Caco-2 (cell line): ENCODE results near the gene AKAP6. TPM values are rescaled to one million over a fixed set of nuclear protein-coding genes. Genes with fewer than 3 reads are reported as not detected.

Source experiments
- BruUV-seq: library from RNA; stranded (reverse); fragments of 400-500 nt; replicated peaks from 2 replicates; lab custom pipeline; 2021; lab: Mats Ljungman, UMichigan
- CTCF ChIA-PET: fragments of 300-600 bp; sonication (Branson Sonifier 250); formaldehyde crosslinking; loops from one replicate; lab custom pipeline; 2022; ENCODE audit warnings: antibody characterized with exemption; lab: Charles Lee
- POLR2A ChIA-PET: fragments of 300-600 bp; sonication (Branson Sonifier 250); formaldehyde crosslinking; loops from one replicate; lab custom pipeline; 2022; ENCODE audit warnings: antibody characterized with exemption; lab: Charles Lee
- DNase-seq, 2 experiments: peaks; one replicate each; pipeline versions ENCODE4 v3.0.0 to v3.0.0-alpha.2; 2020 to 2022
- H3K27me3 ChIP-seq: replicated peaks from 2 replicates; pipeline ENCODE4 v1.6.0; 2011; ENCODE audit warnings: low read length; ENCODE audit not compliant: control insufficient read depth, insufficient read depth
- H3K36me3 ChIP-seq: 2 replicates; pipeline ENCODE4 v1.5.1; 2011; ENCODE audit warnings: low read length; ENCODE audit not compliant: control insufficient read depth, insufficient read depth
- H3K4me1 ChIP-seq: fragments of 250-450 bp; sonication (Bioruptor Pico); 2 replicates; pipeline ENCODE4 v1.5.1; 2020; ENCODE audit warnings: mild to moderate bottlenecking
- H3K4me3 ChIP-seq: 2 replicates; pipeline ENCODE4 v1.5.1; 2011; ENCODE audit warnings: low read depth, mild to moderate bottlenecking, control low read depth, low read length
- H3K9me3 ChIP-seq: fragments of 250-450 bp; sonication (Bioruptor Pico); 2 replicates; pipeline ENCODE4 v1.5.1; 2020; ENCODE audit warnings: mild to moderate bottlenecking, moderate library complexity
- H3K27ac Mint-ChIP-seq: one replicate; pipeline ENCODE4 v1.8.0; 2022; ENCODE audit warnings: mixed read lengths; ENCODE audit not compliant: unreplicated experiment
- H3K27me3 Mint-ChIP-seq: one replicate; pipeline ENCODE4 v1.8.0; 2022; ENCODE audit warnings: mixed read lengths; ENCODE audit not compliant: insufficient read depth, unreplicated experiment
- H3K36me3 Mint-ChIP-seq: one replicate; pipeline ENCODE4 v1.8.0; 2022; ENCODE audit warnings: mild to moderate bottlenecking, mixed read lengths; ENCODE audit not compliant: insufficient read depth, unreplicated experiment
- H3K4me1 Mint-ChIP-seq: one replicate; pipeline ENCODE4 v1.8.0; 2022; ENCODE audit warnings: low read depth, mixed read lengths; ENCODE audit not compliant: unreplicated experiment
- H3K4me3 Mint-ChIP-seq: one replicate; pipeline ENCODE4 v1.8.0; 2022; ENCODE audit warnings: mild to moderate bottlenecking, moderate library complexity, mixed read lengths; ENCODE audit not compliant: unreplicated experiment
- H3K9me3 Mint-ChIP-seq: one replicate; pipeline ENCODE4 v1.8.0; 2022; ENCODE audit warnings: mixed read lengths; ENCODE audit not compliant: unreplicated experiment
- intact Hi-C: fragments of 100-400 bp; cut with micrococcal nuclease; formaldehyde crosslinking; loops from one replicate; pipeline ENCODE4 v1.10.0; 2022; ENCODE audit not compliant: unreplicated experiment
- total RNA-seq: library from RNA; stranded (reverse); gene quantifications from 2 replicates; pipeline ENCODE4 v1.2.3, GENCODE V29; 2022
- TF ChIP-seq, protein P1 (sequence below), 2 experiments: fragments of 200-600 bp in 1 of 2; IDR thresholded peaks; 1 replicate in 1 of 2; 2 replicates in 1 of 2; pipeline versions ENCODE4 v1.5.1 to v1.8.0; 2011 to 2022; ENCODE audit warnings: antibody characterized with exemption in 1 of 2, control low read depth in 1 of 2, inconsistent platforms in 1 of 2, low read depth in 1 of 2, low read length in 1 of 2, mild to moderate bottlenecking in 1 of 2, moderate library complexity in 1 of 2; ENCODE audit not compliant: insufficient read depth in 1 of 2, severe bottlenecking in 1 of 2, unreplicated experiment in 1 of 2

The AKAP6 gene
- total RNA-seq, 1 experiment from 2014 or later: 3.0 TPM

DNA sequence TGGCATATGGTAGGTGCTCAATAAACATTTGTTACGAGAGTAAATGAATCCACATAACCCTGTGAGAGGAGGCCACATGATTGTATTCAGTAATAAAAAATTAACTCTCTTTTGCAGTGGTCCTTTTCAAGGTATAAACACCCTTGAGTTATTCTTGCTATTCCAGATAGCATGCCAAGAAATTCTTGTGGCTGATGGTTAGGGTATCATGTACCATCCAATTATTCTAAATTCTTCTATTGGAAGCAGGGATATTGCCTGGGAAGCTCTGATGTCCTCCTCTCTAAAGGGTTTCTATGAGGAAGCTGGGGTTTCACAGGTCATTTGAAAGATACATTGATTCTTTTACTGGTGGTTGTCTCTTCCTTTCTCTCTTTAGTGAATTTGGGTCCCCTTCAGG is 10.1 kb downstream of the AKAP6 start:
- no peak for DNase-seq
- no TSS peak for BruUV-seq
- Mint-ChIP-seq H3K4me3 (no peak overlapping the region), H3K36me3 (no peaks in the 10 kb centered on the region), H3K9me3 (no peaks in the 10 kb centered on the region), H3K4me1 (peaks cover 8% of the 10 kb centered on the region), H3K27me3 (no peaks in the 10 kb centered on the region), H3K27ac (no peak overlapping the region)
- Histone ChIP-seq H3K4me3 (no peak overlapping the region), H3K4me1 (no peaks in the 10 kb centered on the region), H3K27me3 (no peaks in the 10 kb centered on the region), H3K36me3 (no peaks in the 10 kb centered on the region), H3K9me3 (no peaks in the 10 kb centered on the region)
- ChIA-PET POLR2A (no interaction called here), CTCF (no interaction called here)
- intact Hi-C loops: no loop called here
- TF ChIP-seq, protein P1, sequence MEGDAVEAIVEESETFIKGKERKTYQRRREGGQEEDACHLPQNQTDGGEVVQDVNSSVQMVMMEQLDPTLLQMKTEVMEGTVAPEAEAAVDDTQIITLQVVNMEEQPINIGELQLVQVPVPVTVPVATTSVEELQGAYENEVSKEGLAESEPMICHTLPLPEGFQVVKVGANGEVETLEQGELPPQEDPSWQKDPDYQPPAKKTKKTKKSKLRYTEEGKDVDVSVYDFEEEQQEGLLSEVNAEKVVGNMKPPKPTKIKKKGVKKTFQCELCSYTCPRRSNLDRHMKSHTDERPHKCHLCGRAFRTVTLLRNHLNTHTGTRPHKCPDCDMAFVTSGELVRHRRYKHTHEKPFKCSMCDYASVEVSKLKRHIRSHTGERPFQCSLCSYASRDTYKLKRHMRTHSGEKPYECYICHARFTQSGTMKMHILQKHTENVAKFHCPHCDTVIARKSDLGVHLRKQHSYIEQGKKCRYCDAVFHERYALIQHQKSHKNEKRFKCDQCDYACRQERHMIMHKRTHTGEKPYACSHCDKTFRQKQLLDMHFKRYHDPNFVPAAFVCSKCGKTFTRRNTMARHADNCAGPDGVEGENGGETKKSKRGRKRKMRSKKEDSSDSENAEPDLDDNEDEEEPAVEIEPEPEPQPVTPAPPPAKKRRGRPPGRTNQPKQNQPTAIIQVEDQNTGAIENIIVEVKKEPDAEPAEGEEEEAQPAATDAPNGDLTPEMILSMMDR (IDR thresholded peaks at IDR 0.05; ENCODE audit: insufficient read depth in 1 of 2, low read depth in 1 of 2, low read length in 1 of 2, severe bottlenecking in 1 of 2, unreplicated experiment in 1 of 2): no peak

DNA sequence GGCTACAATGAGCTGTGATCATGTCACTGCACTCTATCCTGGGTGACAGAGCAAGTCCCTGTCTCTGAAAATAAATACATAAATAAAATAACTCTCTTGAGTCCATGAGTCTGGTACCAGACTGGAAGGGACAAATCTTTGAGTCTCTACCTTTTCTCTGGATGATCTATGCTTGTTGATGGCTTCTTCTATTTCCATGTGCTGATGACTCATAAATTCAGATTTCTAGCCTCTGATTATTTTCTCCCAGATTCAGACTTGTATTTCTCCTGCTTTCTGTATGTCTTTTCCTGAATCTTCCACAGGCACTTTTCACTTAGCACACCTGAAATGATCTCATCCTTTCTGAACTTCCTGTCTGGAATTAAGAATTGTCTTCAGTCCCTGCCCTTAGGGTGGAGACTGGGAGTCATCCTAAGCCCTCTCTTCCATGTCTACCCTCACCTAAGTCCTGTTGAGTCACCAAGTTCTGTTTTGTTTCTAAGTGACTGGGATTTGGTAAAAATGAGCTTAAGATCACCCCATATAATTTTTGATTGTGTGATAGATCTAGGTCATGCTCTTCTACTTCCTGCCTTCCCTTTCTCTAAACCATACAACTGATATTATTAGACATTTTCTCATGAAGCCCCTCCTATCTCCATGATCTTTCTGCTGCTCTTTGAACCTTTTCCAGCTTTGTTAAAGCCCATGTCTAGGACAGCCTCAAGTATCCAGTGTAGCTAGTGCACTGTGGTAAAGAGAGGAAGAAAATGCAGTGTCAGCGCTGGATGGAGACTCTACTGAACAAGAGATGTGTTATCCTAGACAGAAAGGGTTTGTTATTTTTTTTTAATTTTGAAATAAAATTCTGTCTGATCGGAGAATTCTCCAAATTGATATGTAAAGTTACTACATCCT is 13.1 kb downstream of the AKAP6 start:
- ChIA-PET POLR2A (no interaction called here), CTCF (no interaction called here)
- 0 out of 2 replicates have a peak, but pooled peaks cover 4% of the 10 kb centered on the region for H3K4me1 ChIP-seq
- no peak overlapping the region for H3K4me3 ChIP-seq
- no peak for DNase-seq
- H3K27me3 ChIP-seq: no peaks in the 10 kb centered on the region
- Mint-ChIP-seq H3K4me1 (peaks cover 7% of the 10 kb centered on the region), H3K9me3 (no peaks in the 10 kb centered on the region), H3K27ac (no peak overlapping the region), H3K27me3 (no peaks in the 10 kb centered on the region), H3K4me3 (no peak overlapping the region), H3K36me3 (no peaks in the 10 kb centered on the region)
- H3K9me3 ChIP-seq: no peaks in the 10 kb centered on the region
- intact Hi-C loops: no loop called here
- H3K36me3 ChIP-seq: no peaks in the 10 kb centered on the region
- BruUV-seq: no TSS peak
- TF ChIP-seq, protein P1 (IDR thresholded peaks at IDR 0.05; ENCODE audit: insufficient read depth in 1 of 2, low read depth in 1 of 2, low read length in 1 of 2, severe bottlenecking in 1 of 2, unreplicated experiment in 1 of 2): no peak

DNA sequence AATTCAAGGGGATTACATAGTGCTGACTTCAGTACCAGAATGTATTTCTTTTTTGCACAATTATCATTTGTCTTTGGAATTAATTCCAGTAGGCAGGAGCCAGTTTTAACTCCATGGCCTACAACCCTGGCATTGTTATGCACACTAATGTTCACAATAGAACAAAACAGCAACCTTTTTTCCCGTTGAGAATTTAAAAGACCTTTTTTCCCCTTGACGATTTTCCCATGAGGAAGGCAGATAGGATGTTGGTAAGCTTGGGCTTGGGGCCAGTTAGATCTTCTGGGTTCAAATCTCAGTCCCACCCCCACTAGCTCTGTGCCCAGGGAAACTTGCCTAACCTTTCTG is 13.7 kb downstream of the AKAP6 start:
- TF ChIP-seq, protein P1 (IDR thresholded peaks at IDR 0.05; ENCODE audit: insufficient read depth in 1 of 2, low read depth in 1 of 2, low read length in 1 of 2, severe bottlenecking in 1 of 2, unreplicated experiment in 1 of 2): no peak
- H3K4me3 Mint-ChIP-seq: no peak overlapping the region
- BruUV-seq: no TSS peak
- peaks cover 7% of the 10 kb centered on the region for H3K4me1 Mint-ChIP-seq
- ChIA-PET POLR2A (no interaction called here), CTCF (no interaction called here)
- Histone ChIP-seq H3K4me1 (0 out of 2 replicates have a peak, but pooled peaks cover 4% of the 10 kb centered on the region), H3K4me3 (no peak overlapping the region), H3K27me3 (no peaks in the 10 kb centered on the region), H3K36me3 (no peaks in the 10 kb centered on the region), H3K9me3 (no peaks in the 10 kb centered on the region)
- H3K27ac Mint-ChIP-seq: no peak overlapping the region
- H3K9me3 Mint-ChIP-seq: no peaks in the 10 kb centered on the region
- DNase-seq: no peak
- no peaks in the 10 kb centered on the region for H3K36me3 Mint-ChIP-seq
- H3K27me3 Mint-ChIP-seq: no peaks in the 10 kb centered on the region
- intact Hi-C loops: no loop called here
